ENCODE measurements around the gene TAX1BP3. TPM values are rescaled to one million over a fixed set of nuclear protein-coding genes. Genes with fewer than 3 reads are reported as not detected.
A peak's percentile ranks its signal among the peaks of the same experiment; 100 is the strongest.
"Not testable (repeated sequence)": the region's sequence is repeated elsewhere in the genome, so short reads cannot be mapped to it uniquely, and the experiment has no call there.

The TAX1BP3 gene
- total and polyA plus RNA-seq, 3 experiments from 2014 or later: 23.4 to 38.9 (median 26.0) TPM

- H3K9me3 ChIP-seq (ENCODE audit: low read length); H3K27me3 Mint-ChIP-seq; DNase-seq; H3K27me3 ChIP-seq (ENCODE audit: insufficient read depth, low read length, poor library complexity, severe bottlenecking); H3K9me3 Mint-ChIP-seq; H3K36me3 Mint-ChIP-seq; H3K27ac Mint-ChIP-seq; H3K27ac ChIP-seq (ENCODE audit: low read depth, low read length); H3K4me3 ChIP-seq (ENCODE audit: low read length); H3K4me1 ChIP-seq (ENCODE audit: insufficient read depth, low read length); H3K36me3 ChIP-seq (ENCODE audit: insufficient read depth, low read length); POLR2A ChIA-PET; H3K4me1 Mint-ChIP-seq: not testable (repeated sequence)
- CTCF ChIA-PET: interaction anchor here (1.5 kb wide), 1 partner anchor 21 kb away, joined by 3 read pairs; no protein-coding TSS in a partner anchor
- peak overlapping the region in 1 of 7 donors; percentile 39 for H3K4me3 Mint-ChIP-seq
Measured at GRCh38 chr17:3702041-3702539, 33.7 kb upstream of the TAX1BP3 start.

- ChIA-PET POLR2A (interaction anchor here (0.7 kb wide), 1 partner anchor 1294 kb away, joined by 4 read pairs; no protein-coding TSS in a partner anchor), CTCF (no interaction called here)
- no peaks in the 10 kb centered on the region for H3K27me3 Mint-ChIP-seq
- H3K9me3 Mint-ChIP-seq: peaks cover 0 to 4% (median 0%) of the 10 kb centered on the region in 5 donors
- H3K4me1 ChIP-seq (ENCODE audit: insufficient read depth, low read length): peaks cover 8% of the 10 kb centered on the region
- no peaks in the 10 kb centered on the region for H3K9me3 ChIP-seq (ENCODE audit: low read length)
- H3K36me3 Mint-ChIP-seq: peaks cover 0 to 5% (median 4%) of the 10 kb centered on the region in 3 donors
- H3K27me3 ChIP-seq (ENCODE audit: insufficient read depth, low read length, poor library complexity, severe bottlenecking): no peaks in the 10 kb centered on the region
- no peaks in the 10 kb centered on the region for H3K36me3 ChIP-seq (ENCODE audit: insufficient read depth, low read length)
- H3K4me3 Mint-ChIP-seq: no peak overlapping the region
- no peak overlapping the region for H3K4me3 ChIP-seq (ENCODE audit: low read length)
- no peak for DNase-seq
- H3K27ac ChIP-seq (ENCODE audit: low read depth, low read length): no peak overlapping the region
- no peak overlapping the region for H3K27ac Mint-ChIP-seq
- peaks cover 4 to 20% (median 4%) of the 10 kb centered on the region in 3 donors for H3K4me1 Mint-ChIP-seq
Measured at GRCh38 chr17:3699951-3700350, 31.6 kb upstream of the TAX1BP3 start.

GRCh38 chr17:3698139-3698538, 29.8 kb upstream of the TAX1BP3 start:
- Histone ChIP-seq H3K27ac (ENCODE audit: low read depth, low read length) (no peak overlapping the region), H3K36me3 (ENCODE audit: insufficient read depth, low read length) (no peaks in the 10 kb centered on the region), H3K27me3 (ENCODE audit: insufficient read depth, low read length, poor library complexity, severe bottlenecking) (no peaks in the 10 kb centered on the region), H3K9me3 (ENCODE audit: low read length) (no peaks in the 10 kb centered on the region), H3K4me3 (ENCODE audit: low read length) (no peak overlapping the region), H3K4me1 (ENCODE audit: insufficient read depth, low read length) (peaks cover 16% of the 10 kb centered on the region)
- DNase-seq: no peak
- peak overlapping the region in 1 of 7 donors; percentile 90 for H3K4me3 Mint-ChIP-seq
- peaks cover 0 to 5% (median 4%) of the 10 kb centered on the region in 3 donors for H3K36me3 Mint-ChIP-seq
- no peaks in the 10 kb centered on the region for H3K27me3 Mint-ChIP-seq
- H3K27ac Mint-ChIP-seq: peak overlapping the region in 1 of 8 donors; percentile 41
- H3K9me3 Mint-ChIP-seq: peaks cover 0 to 4% (median 0%) of the 10 kb centered on the region in 5 donors
- H3K4me1 Mint-ChIP-seq: peaks cover 18 to 35% (median 20%) of the 10 kb centered on the region in 3 donors
- CTCF ChIA-PET: interaction anchor here (1.0 kb wide), 1 partner anchor 16 kb away, joined by 3 read pairs; no protein-coding TSS in a partner anchor
- POLR2A ChIA-PET: interaction anchor here (0.5 to 0.9 kb wide), 2 partner anchors 13 to 104 kb away, joined by 3 to 5 read pairs; no protein-coding TSS in a partner anchor

- Histone ChIP-seq H3K9me3 (ENCODE audit: low read length) (no peaks in the 10 kb centered on the region), H3K27me3 (ENCODE audit: insufficient read depth, low read length, poor library complexity, severe bottlenecking) (no peaks in the 10 kb centered on the region), H3K4me1 (ENCODE audit: insufficient read depth, low read length) (peaks cover 16% of the 10 kb centered on the region), H3K4me3 (ENCODE audit: low read length) (no peak overlapping the region), H3K36me3 (ENCODE audit: insufficient read depth, low read length) (no peaks in the 10 kb centered on the region), H3K27ac (ENCODE audit: low read depth, low read length) (no peak overlapping the region)
- Mint-ChIP-seq H3K4me1 (peaks cover 21 to 37% (median 25%) of the 10 kb centered on the region in 3 donors), H3K27me3 (no peaks in the 10 kb centered on the region), H3K4me3 (peak overlapping the region in 5 of 7 donors; percentile 26 to 90 (median 55)), H3K9me3 (peaks cover 0 to 2% (median 0%) of the 10 kb centered on the region in 5 donors), H3K36me3 (peaks cover 0 to 2% (median 0%) of the 10 kb centered on the region in 3 donors), H3K27ac (no peak overlapping the region)
- no peak for DNase-seq
- ChIA-PET POLR2A (interaction anchor here (0.9 to 2.0 kb wide), 3 partner anchors 14 to 103 kb away, joined by 3 to 6 read pairs (median 4); partner anchors contain the start of gene ITGAE), CTCF (interaction anchor here (1.1 to 2.1 kb wide), 2 partner anchors 11 to 40 kb away, joined by 4 to 9 read pairs; no protein-coding TSS in a partner anchor)
Measured at GRCh38 chr17:3697103-3697476, 28.7 kb upstream of the TAX1BP3 start.

- H3K36me3 Mint-ChIP-seq: peaks cover 0 to 7% (median 2%) of the 10 kb centered on the region in 3 donors
- DNase-seq: peak; percentile 15 to 60 (median 37)
- peak within 1 kb of the TSS; percentile 89 to 96 (median 93) for H3K4me3 Mint-ChIP-seq
- Histone ChIP-seq H3K9me3 (ENCODE audit: low read length) (no peaks in the 10 kb centered on the region), H3K36me3 (ENCODE audit: insufficient read depth, low read length) (no peaks in the 10 kb centered on the region), H3K27ac (ENCODE audit: low read depth, low read length) (no peak within 1 kb of the TSS), H3K27me3 (ENCODE audit: insufficient read depth, low read length, poor library complexity, severe bottlenecking) (no peaks in the 10 kb centered on the region), H3K4me3 (ENCODE audit: low read length) (peak within 1 kb of the TSS; percentile 66), H3K4me1 (ENCODE audit: insufficient read depth, low read length) (peaks cover 16% of the 10 kb centered on the region)
- peak within 1 kb of the TSS; percentile 77 to 95 (median 86) for H3K27ac Mint-ChIP-seq
- POLR2A ChIA-PET: interaction anchor here (0.8 to 2.0 kb wide), 3 partner anchors 15 to 163 kb away, joined by 3 to 6 read pairs (median 4); partner anchors contain the start of gene ITGAE
- H3K4me1 Mint-ChIP-seq: peaks cover 21 to 37% (median 25%) of the 10 kb centered on the region in 3 donors
- H3K9me3 Mint-ChIP-seq: no peaks in the 10 kb centered on the region
- no peaks in the 10 kb centered on the region for H3K27me3 Mint-ChIP-seq
- CTCF ChIA-PET: interaction anchor here (0.7 to 2.1 kb wide), 7 partner anchors 12 to 42 kb away, joined by 3 to 9 read pairs (median 4); no protein-coding TSS in a partner anchor
Measured at GRCh38 chr17:3695723-3696411, 27.5 kb upstream of the TAX1BP3 start, which contains the start of gene P2RX5. TSS of gene P2RX5 (minus strand) at chr17:3696155. CDS start at chr17:3696005, 150 bp downstream.

GRCh38 chr17:3695129-3695722, 26.8 kb upstream of the TAX1BP3 start:
- Mint-ChIP-seq H3K4me3 (peak overlapping the region; percentile 88 to 96 (median 92)), H3K36me3 (peaks cover 0 to 12% (median 3%) of the 10 kb centered on the region in 3 donors), H3K4me1 (peaks cover 21 to 37% (median 25%) of the 10 kb centered on the region in 3 donors), H3K9me3 (no peaks in the 10 kb centered on the region), H3K27ac (peak overlapping the region; percentile 17 to 89 (median 61)), H3K27me3 (no peaks in the 10 kb centered on the region)
- H3K36me3 ChIP-seq (ENCODE audit: insufficient read depth, low read length): no peaks in the 10 kb centered on the region
- peaks cover 16% of the 10 kb centered on the region for H3K4me1 ChIP-seq (ENCODE audit: insufficient read depth, low read length)
- no peaks in the 10 kb centered on the region for H3K9me3 ChIP-seq (ENCODE audit: low read length)
- no peak for DNase-seq
- H3K4me3 ChIP-seq (ENCODE audit: low read length): peak overlapping the region; percentile 66
- H3K27ac ChIP-seq (ENCODE audit: low read depth, low read length): no peak overlapping the region
- ChIA-PET POLR2A (interaction anchor here (0.8 to 2.0 kb wide), 2 partner anchors 15 to 164 kb away, joined by 3 to 6 read pairs; no protein-coding TSS in a partner anchor), CTCF (interaction anchor here (0.6 to 2.1 kb wide), 5 partner anchors 13 to 276 kb away, joined by 3 to 9 read pairs (median 5); no protein-coding TSS in a partner anchor)
- no peaks in the 10 kb centered on the region for H3K27me3 ChIP-seq (ENCODE audit: insufficient read depth, low read length, poor library complexity, severe bottlenecking)

GRCh38 chr17:3693829-3694231, 25.5 kb upstream of the TAX1BP3 start:
- peak overlapping the region; percentile 48 to 92 (median 76) for H3K27ac Mint-ChIP-seq
- H3K9me3 ChIP-seq (ENCODE audit: low read length): no peaks in the 10 kb centered on the region
- ChIA-PET POLR2A (interaction anchor here (0.7 kb wide), 1 partner anchor 223 kb away, joined by 17 read pairs; no protein-coding TSS in a partner anchor), CTCF (interaction anchor here (0.9 to 1.4 kb wide), 3 partner anchors 11 to 67 kb away, joined by 3 to 6 read pairs (median 3); no protein-coding TSS in a partner anchor)
- H3K27me3 ChIP-seq (ENCODE audit: insufficient read depth, low read length, poor library complexity, severe bottlenecking): no peaks in the 10 kb centered on the region
- DNase-seq: peak in 2 of 5 donors; percentile 32 to 48
- H3K9me3 Mint-ChIP-seq: no peaks in the 10 kb centered on the region
- H3K27ac ChIP-seq (ENCODE audit: low read depth, low read length): no peak overlapping the region
- H3K27me3 Mint-ChIP-seq: no peaks in the 10 kb centered on the region
- peaks cover 21 to 37% (median 28%) of the 10 kb centered on the region in 3 donors for H3K4me1 Mint-ChIP-seq
- no peaks in the 10 kb centered on the region for H3K36me3 ChIP-seq (ENCODE audit: insufficient read depth, low read length)
- H3K4me1 ChIP-seq (ENCODE audit: insufficient read depth, low read length): peaks cover 16% of the 10 kb centered on the region
- H3K4me3 ChIP-seq (ENCODE audit: low read length): no peak overlapping the region
- H3K4me3 Mint-ChIP-seq: peak overlapping the region; percentile 35 to 96 (median 92)
- H3K36me3 Mint-ChIP-seq: peaks cover 0 to 19% (median 6%) of the 10 kb centered on the region in 3 donors
